ENCODE results near the gene MORN1. TPM values are rescaled to one million over a fixed set of nuclear protein-coding genes. Genes with fewer than 3 reads are reported as not detected.

Gene MORN1
- total and polyA plus RNA-seq, 2 of the 8 experiments (the other 6 are each of a cell fraction or from before 2014, with no cell fraction given) = 5.0 to 9.1 TPM

- Histone ChIP-seq H3K9ac (replicated peaks in 1 of 4; ENCODE audit: extremely low read depth in 1 of 4, low read depth in 3 of 4, low read length in 3 of 4) (no peak overlapping the region; a peak in 1 of 7 replicates), H2BK20ac (ENCODE audit: low read length) (no peak overlapping the region), H3K9me3 (ENCODE audit: insufficient read depth in 2 of 2, low read depth in 1 of 2, low read length in 1 of 2) (no peaks in the 10 kb centered on the region), H3K27ac (ENCODE audit: low read depth, low read length) (no peak overlapping the region), H3K79me2 (ENCODE audit: control insufficient read depth in 1 of 2, insufficient read depth in 2 of 2, low read length in 2 of 2) (no peaks in the 10 kb centered on the region), H3K4ac (replicated peaks; ENCODE audit: insufficient read length, low read depth, low read length) (no peak overlapping the region), H3K56ac (replicated peaks; ENCODE audit: insufficient read length, low read depth, low read length) (no peak overlapping the region), H4K91ac (replicated peaks; ENCODE audit: insufficient read length, low read length) (no peak overlapping the region), H3K36me3 (ENCODE audit: control insufficient read depth in 2 of 4, insufficient read depth in 4 of 4, low read length in 3 of 4) (no peaks in the 10 kb centered on the region), H4K8ac (ENCODE audit: extremely low read depth, insufficient read depth, low read length) (peak overlapping the region; percentile 16), H3K79me1 (ENCODE audit: low read depth, low read length) (no peaks in the 10 kb centered on the region), H2AK5ac (ENCODE audit: low read depth, low read length) (no peak overlapping the region), H2AFZ (ENCODE audit: low read length) (no peak overlapping the region), H4K20me1 (replicated peaks in 1 of 2; ENCODE audit: control insufficient read depth in 1 of 2, insufficient read depth in 2 of 2, low read length in 2 of 2) (peaks cover 0 to 1% of the 10 kb centered on the region in 2 experiments), H3K4me2 (ENCODE audit: insufficient read depth in 1 of 2, low read depth in 2 of 2, low read length in 2 of 2) (no peak overlapping the region), H2BK120ac (replicated peaks; ENCODE audit: low read depth, low read length) (no peak overlapping the region), H2BK12ac (ENCODE audit: low read depth, low read length) (no peak overlapping the region), H3K4me3 (ENCODE audit: extremely low read depth in 1 of 4, insufficient read depth in 2 of 4, low read depth in 3 of 4, low read length in 4 of 4) (no peak overlapping the region), H3K23ac (ENCODE audit: insufficient read length) (no peak overlapping the region), H3K27me3 (replicated peaks in 1 of 4; ENCODE audit: control insufficient read depth in 3 of 4, extremely low read depth in 1 of 4, insufficient read depth in 3 of 4, low read length in 3 of 4) (no peaks in the 10 kb centered on the region), H3K14ac (ENCODE audit: insufficient read length) (no peak overlapping the region), H3K4me1 (replicated peaks in 1 of 4; ENCODE audit: control insufficient read depth in 3 of 4, insufficient read depth in 4 of 4, low read length in 3 of 4) (peaks cover 0 to 2% (median under 1%) of the 10 kb centered on the region in 4 experiments; a peak in 3 of 7 replicates), H2BK15ac (ENCODE audit: low read length) (no peak overlapping the region), H3K18ac (ENCODE audit: extremely low read depth, low read length) (no peak overlapping the region), H4K5ac (ENCODE audit: insufficient read length, low read depth, low read length) (no peak overlapping the region), H3K23me2 (ENCODE audit: low read depth, low read length) (no peaks in the 10 kb centered on the region), H2BK5ac (ENCODE audit: low read depth, low read length) (peak overlapping the region; percentile 24; the same call in 1 of the 2 replicates)
- FAIRE-seq = no peak
- no peak for TF ChIP-seq USF2 (IDR thresholded peaks at IDR 0.05; ENCODE audit: low read length)
- no peak for TF ChIP-seq MAX (IDR thresholded peaks at IDR 0.05)
- TF ChIP-seq POLR2AphosphoS5 (IDR thresholded peaks at IDR 0.05; ENCODE audit: low read depth, low read length) = no peak
- no peak for TF ChIP-seq POLR2A (IDR thresholded peaks at IDR 0.05; ENCODE audit: control extremely low read depth in 1 of 2, low read depth in 2 of 2, low read length in 2 of 2)
- TF ChIP-seq E2F6 (IDR thresholded peaks at IDR 0.05) = no peak
- TF ChIP-seq RBBP5 (IDR thresholded peaks at IDR 0.05; ENCODE audit: borderline replicate concordance, low read depth, low read length) = no peak
- TF ChIP-seq SIN3A (conservative IDR thresholded peaks at IDR 0.05 in 1 of 2, IDR thresholded peaks at IDR 0.05 in 1 of 2; ENCODE audit: low read depth in 1 of 2, low read length in 2 of 2) = no peak
- TF ChIP-seq PHF8 (conservative IDR thresholded peaks at IDR 0.05; ENCODE audit: low read depth, low read length) = no peak
- no peak for TF ChIP-seq BCL11A (IDR thresholded peaks at IDR 0.05; ENCODE audit: low read depth in 2 of 2, low read length in 2 of 2)
- TF ChIP-seq KDM4A (IDR thresholded peaks at IDR 0.05; ENCODE audit: low read depth, low read length, severe bottlenecking) = no peak
- no peak for DNase-seq (ENCODE audit: low read depth in 1 of 2, low spot score in 2 of 2)
- WGBS, 2 experiments (ENCODE audit: extremely low coverage in 1 of 2, insufficient coverage in 1 of 2, insufficient read length in 1 of 2, insufficient replicate concordance in 2 of 2, low coverage in 1 of 2, low lambda C conversion rate in 2 of 2, missing lambda C conversion rate in 1 of 2) = 93% methylated on average over 31 of the region's 32 CpGs; no CpG with 5 or more reads in 1 of the 2 experiments
- ChIA-PET CTCF (ENCODE audit: partially characterized antibody) (interaction anchor here (0.7 to 5.5 kb wide), 50 partner anchors 9 to 1033 kb away, joined by 3 to 154 read pairs (median 6); partner anchors contain the start of genes FAAP20, MORN1 and RER1), POLR2A (ENCODE audit: partially characterized antibody) (interaction anchor here (0.7 to 1.7 kb wide), 10 partner anchors 11 to 193 kb away, joined by 3 to 10 read pairs (median 4); partner anchors contain the start of genes FAAP20, MORN1 and RER1)
These were observed 10.3 kb downstream of the MORN1 start for GRCh38 chr1:2380816-2381591.

Measured in H1 (cell line).